ENCODE data around the gene SETBP1. TPM values are rescaled to one million over a fixed set of nuclear protein-coding genes. Genes with fewer than 3 reads are reported as not detected.

Gene SETBP1
- total RNA-seq, result 10 to 100 TPM; 77.9 to 79.6 TPM

DNA sequence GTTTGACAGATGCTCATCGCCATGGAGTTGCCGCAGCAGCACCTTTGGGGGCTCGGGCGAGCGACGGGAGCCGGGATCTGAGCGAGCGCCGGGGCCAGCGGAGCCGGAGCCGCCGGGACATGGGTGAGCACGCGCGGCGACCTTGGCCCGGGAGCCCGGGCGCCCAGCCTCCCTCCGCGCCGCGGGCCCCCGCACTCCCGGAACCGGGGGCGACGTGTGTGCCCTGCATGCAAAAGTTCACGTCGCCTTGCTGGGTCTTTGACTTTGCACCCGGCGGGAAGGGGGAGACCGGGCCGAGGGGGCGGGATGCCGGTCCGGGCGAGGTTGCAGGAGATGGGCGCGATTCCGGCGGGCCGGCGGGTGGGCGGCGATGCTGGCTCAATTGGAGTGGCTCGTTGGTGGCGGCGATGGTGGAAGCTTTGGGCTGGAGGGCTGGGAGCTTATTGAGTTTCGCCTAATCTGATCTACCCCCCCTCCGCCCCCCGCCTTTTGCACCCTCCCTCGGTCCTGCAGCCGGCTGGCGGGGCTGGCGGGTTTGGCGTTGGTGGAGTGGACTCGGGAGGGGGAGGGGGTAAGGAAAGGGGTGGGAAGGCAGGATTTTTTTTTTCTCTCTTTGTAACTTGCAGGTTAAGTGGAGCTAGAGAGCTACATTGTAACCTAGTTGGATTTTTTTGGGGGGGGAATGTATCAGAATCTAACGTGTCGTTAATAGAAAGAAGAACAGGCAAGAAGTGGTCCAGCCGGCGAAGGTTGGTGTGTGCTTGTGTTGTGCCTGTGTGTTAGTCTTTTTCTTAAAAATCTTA lies at the start of gene SETBP1:
Gene SETBP1, plus strand, starts transcription at position 616 of the 803 bp plus-strand sequence. CDS start 20,459 bp downstream, outside the sequence.
- no peaks in the 10 kb centered on the region for H3K9me3 Mint-ChIP-seq
- H3K27ac Mint-ChIP-seq, result no peak within 1 kb of the TSS
- H3K4me1 Mint-ChIP-seq (ENCODE audit: low read depth in 2 of 2), result peaks cover 13 to 15% of the 10 kb centered on the region in 2 donors
- H3K27me3 Mint-ChIP-seq, result no peaks in the 10 kb centered on the region
- DNase-seq (ENCODE audit: low spot score) (peak; percentile 87), ATAC-seq (peak; percentile 59 to 68)
- peaks cover 6% of the 10 kb centered on the region for H3K36me3 Mint-ChIP-seq
- H3K4me3 Mint-ChIP-seq, result no peak within 1 kb of the TSS

DNA sequence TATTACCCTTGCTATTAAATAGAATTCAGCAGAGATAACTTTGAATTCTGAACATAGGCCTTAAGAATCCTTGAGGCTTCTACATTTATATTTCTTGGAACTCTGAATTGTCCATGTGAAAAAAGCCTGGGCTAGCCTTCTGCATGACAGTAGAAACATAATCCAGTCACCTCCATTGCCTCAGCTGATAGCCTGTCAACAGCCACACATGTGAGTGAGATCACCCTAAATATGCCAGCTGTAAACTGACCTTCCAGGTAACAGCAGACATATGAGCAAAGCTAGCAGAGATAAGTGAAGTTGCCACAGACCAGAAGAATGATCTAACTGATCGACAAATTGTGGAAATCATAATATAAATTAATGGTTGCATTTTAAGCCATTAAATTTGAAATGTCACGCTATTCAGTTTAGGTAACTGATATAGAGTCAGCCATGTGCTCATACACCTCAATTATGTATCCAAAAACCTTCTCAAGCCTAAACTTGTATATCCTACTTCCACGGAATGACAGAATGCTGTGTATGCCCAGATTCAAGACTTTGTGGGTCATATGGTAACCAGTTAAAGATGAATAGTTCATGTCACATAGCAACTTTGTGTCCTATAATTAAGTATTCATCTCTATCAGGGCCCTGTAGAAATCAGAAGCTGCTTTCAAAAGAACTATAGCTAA lies 48.1 kb upstream of the SETBP1 start:
- H3K4me3 Mint-ChIP-seq, result no peak overlapping the region
- no peaks in the 10 kb centered on the region for H3K27me3 Mint-ChIP-seq
- peaks cover 5% of the 10 kb centered on the region for H3K9me3 Mint-ChIP-seq
- peaks cover 51 to 63% of the 10 kb centered on the region in 2 donors for H3K4me1 Mint-ChIP-seq (ENCODE audit: low read depth in 2 of 2)
- DNase-seq (ENCODE audit: low spot score) (no peak), ATAC-seq (no peak)
- H3K27ac Mint-ChIP-seq, result peak overlapping the region in 1 of 2 donors; percentile 72
- H3K36me3 Mint-ChIP-seq, result no peaks in the 10 kb centered on the region

DNA sequence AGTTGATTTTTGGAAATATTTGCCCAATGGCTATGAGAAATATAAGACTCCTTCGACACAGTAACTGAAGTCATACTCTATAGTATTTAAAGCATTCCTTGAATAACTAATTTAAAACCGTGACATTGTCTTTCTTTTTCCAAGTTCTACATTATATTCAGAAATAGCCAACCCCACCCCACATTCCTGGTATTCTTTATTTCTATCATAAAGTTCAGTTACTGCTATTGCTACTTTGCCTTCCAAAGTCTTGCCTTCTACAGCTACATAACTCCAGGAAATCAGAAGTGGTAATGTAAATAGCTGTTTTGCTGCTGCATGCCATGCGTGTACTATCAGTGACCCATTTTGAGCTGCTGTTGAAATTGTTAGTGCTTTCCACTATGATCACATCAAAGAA lies 45.1 kb upstream of the SETBP1 start:
- Mint-ChIP-seq H3K4me1 (ENCODE audit: low read depth in 2 of 2) (peaks cover 68 to 69% of the 10 kb centered on the region in 2 donors), H3K4me3 (peak overlapping the region; percentile 59), H3K27ac (peak overlapping the region; percentile 89 to 92), H3K9me3 (peaks cover 5% of the 10 kb centered on the region), H3K27me3 (no peaks in the 10 kb centered on the region), H3K36me3 (no peaks in the 10 kb centered on the region)
- no peak for DNase-seq (ENCODE audit: low spot score)
- ATAC-seq, result no peak

DNA sequence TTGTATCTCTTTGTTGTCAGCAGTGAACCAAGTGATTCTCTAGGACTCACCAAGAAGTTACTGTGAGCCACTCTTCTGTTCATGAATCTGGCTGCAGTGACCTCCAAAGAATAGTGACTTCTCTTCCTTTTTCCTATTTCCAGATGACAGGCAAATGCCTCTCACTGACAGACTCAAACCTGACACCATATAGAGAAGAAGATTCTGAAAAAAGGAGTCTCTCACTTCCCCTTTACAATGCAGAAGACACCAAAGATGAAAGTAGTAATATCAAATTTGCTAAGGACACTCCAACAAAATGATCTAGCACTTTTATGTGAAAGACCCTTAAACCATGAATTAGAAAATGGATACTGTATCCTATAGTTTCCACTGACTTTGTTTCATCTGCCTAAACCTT lies 44.4 kb upstream of the SETBP1 start:
- Mint-ChIP-seq H3K9me3 (peaks cover 2% of the 10 kb centered on the region), H3K4me3 (peak overlapping the region; percentile 59), H3K27ac (peak overlapping the region; percentile 89 to 92), H3K27me3 (no peaks in the 10 kb centered on the region), H3K36me3 (no peaks in the 10 kb centered on the region), H3K4me1 (ENCODE audit: low read depth in 2 of 2) (peaks cover 68 to 70% of the 10 kb centered on the region in 2 donors)
- no peak for DNase-seq (ENCODE audit: low spot score)
- ATAC-seq, result no peak

DNA sequence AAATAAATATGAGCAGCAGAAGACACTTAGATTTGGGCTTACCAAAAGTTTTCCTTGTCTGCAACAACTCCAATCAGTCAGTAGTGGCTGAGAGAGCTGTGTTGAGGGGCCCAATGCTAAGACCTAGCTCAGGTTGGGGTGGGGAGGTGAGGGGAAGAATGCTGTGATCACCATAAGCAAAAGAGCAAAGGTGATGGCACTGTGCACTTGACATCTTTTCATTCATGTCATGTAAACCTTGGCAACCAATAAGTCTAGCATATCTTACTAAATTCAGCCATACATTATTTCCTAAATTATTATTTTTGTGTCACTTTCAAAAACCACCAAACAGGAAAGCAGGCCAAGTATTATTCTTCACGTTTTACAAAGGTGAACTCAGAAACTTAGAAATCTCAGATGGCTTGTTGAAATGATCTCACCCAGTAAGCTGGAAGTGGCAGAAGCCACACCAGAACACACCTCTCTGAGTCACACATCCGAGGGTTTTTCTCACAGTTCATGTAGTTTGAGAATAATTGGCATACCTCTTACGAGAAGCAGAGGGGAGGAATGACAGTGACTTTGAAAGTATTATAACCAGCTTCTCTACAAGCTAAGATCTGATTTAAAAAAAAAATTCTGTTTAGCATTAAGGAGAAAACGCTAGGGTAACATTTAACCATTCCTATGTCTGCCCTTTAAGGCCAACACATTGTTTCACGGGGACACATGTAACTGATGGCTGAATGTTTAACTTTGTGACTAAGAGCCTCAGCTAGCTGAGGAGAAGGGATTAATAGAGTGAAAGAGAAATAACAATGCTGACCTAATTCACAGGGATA lies 43.3 kb upstream of the SETBP1 start:
- Mint-ChIP-seq H3K27ac (peak overlapping the region; percentile 89 to 92), H3K27me3 (no peaks in the 10 kb centered on the region), H3K4me1 (ENCODE audit: low read depth in 2 of 2) (peaks cover 72 to 73% of the 10 kb centered on the region in 2 donors), H3K36me3 (no peaks in the 10 kb centered on the region), H3K4me3 (peak overlapping the region; percentile 82), H3K9me3 (peaks cover 2% of the 10 kb centered on the region)
- peak; percentile 93 to 96 for ATAC-seq
- DNase-seq (ENCODE audit: low spot score), result peak; percentile 79

DNA sequence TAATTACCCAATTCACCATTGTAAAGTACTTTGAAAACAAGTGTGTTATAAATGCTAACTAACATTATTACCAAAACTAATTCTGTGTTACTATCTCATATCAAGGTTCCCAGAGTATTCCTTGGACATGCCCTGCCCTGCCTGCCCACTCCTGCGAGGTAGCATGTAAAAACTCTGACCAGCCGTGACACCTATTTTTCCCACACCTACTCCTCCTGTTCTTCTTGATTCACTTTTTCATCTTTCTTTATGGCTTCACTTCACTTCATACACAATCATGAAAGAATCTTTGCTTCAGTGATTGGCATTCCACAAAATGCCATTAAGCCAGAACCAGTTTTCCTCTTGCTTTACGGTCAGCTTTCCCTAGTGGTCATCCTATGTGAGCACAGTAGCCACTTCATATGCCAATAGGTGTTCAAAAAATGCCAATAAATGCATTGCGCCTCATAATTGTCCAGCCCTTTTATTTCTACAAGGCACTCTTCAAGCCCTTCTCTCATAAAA lies 42.6 kb upstream of the SETBP1 start:
- H3K27ac Mint-ChIP-seq, result peak overlapping the region; percentile 89 to 92
- no peak for DNase-seq (ENCODE audit: low spot score)
- no peaks in the 10 kb centered on the region for H3K27me3 Mint-ChIP-seq
- peaks cover 73 to 75% of the 10 kb centered on the region in 2 donors for H3K4me1 Mint-ChIP-seq (ENCODE audit: low read depth in 2 of 2)
- H3K9me3 Mint-ChIP-seq, result peaks cover 2% of the 10 kb centered on the region
- ATAC-seq, result no peak
- peak overlapping the region; percentile 82 for H3K4me3 Mint-ChIP-seq
- no peaks in the 10 kb centered on the region for H3K36me3 Mint-ChIP-seq

DNA sequence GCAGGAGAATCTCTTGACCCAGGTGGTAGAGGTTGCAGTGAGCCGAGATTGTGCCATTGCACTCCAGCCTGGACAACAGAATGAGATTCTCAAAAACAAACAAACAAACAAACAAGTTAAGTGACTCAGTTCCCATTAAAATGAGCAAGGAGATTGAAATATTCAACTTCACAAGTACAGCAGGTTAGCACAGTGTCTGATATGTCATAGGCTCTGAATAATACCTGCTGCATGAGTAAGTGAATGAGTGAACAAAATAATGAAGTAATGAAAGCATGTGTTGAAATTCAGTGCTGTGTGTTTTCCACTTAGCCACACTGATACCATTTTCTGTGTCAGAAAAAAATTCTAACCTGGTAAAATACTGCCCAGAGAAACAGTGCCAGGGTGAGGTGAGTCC lies 41.9 kb upstream of the SETBP1 start:
- H3K4me1 Mint-ChIP-seq (ENCODE audit: low read depth in 2 of 2), result peaks cover 70 to 73% of the 10 kb centered on the region in 2 donors
- H3K27me3 Mint-ChIP-seq, result no peaks in the 10 kb centered on the region
- H3K9me3 Mint-ChIP-seq, result peaks cover 2% of the 10 kb centered on the region
- no peak for ATAC-seq
- H3K4me3 Mint-ChIP-seq, result peak overlapping the region; percentile 21
- H3K36me3 Mint-ChIP-seq, result no peaks in the 10 kb centered on the region
- DNase-seq (ENCODE audit: low spot score), result no peak
- H3K27ac Mint-ChIP-seq, result peak overlapping the region; percentile 89 to 92

DNA sequence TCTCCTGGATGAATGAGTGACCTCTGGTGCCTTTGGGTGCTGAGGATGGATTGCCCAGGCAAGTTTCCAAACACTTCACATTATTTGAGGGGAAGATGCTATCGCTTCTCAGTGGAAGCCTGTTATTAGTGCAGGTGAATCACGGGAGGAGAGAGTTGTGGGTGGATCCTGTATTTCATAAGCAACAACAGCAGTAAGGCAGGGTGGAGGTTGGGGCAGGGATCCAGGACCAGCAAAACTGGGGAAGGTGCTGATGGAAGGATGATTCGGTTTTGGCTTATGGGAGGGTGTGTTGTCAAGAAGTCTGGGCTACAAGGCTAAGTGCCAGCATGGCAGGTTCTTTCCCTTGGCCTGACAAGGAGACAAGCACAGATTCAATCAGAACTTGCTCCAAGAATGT lies 37.7 kb upstream of the SETBP1 start:
- no peaks in the 10 kb centered on the region for H3K36me3 Mint-ChIP-seq
- peak overlapping the region in 1 of 2 donors; percentile 53 for H3K27ac Mint-ChIP-seq
- H3K27me3 Mint-ChIP-seq, result peaks cover 0 to 2% of the 10 kb centered on the region in 2 donors
- peaks cover 2% of the 10 kb centered on the region for H3K9me3 Mint-ChIP-seq
- DNase-seq (ENCODE audit: low spot score) (no peak), ATAC-seq (no peak)
- H3K4me1 Mint-ChIP-seq (ENCODE audit: low read depth in 2 of 2), result peaks cover 37 to 38% of the 10 kb centered on the region in 2 donors
- H3K4me3 Mint-ChIP-seq, result no peak overlapping the region

DNA sequence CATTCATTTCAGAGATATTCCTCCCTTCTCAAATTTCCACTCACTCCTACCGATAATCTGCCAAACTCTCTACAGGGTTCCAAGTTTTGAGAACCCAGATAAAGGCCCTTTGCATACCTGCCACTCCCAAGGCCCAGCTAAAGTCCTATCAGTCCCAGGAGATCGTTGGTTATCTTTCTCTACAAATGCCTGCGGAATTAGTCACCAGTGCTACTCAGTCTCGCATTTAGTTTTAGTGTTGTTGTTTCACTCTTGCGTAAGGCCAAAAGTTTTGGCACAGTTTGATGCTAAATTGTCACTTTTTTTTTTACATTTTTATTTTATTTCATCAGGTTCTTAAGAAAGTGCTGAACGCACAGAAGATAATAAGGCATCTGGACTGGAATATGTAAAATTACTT lies 29.2 kb upstream of the SETBP1 start:
- no peaks in the 10 kb centered on the region for H3K4me1 Mint-ChIP-seq (ENCODE audit: low read depth in 2 of 2)
- no peak overlapping the region for H3K4me3 Mint-ChIP-seq
- peak overlapping the region in 1 of 2 donors; percentile 30 for H3K27ac Mint-ChIP-seq
- DNase-seq (ENCODE audit: low spot score) (no peak), ATAC-seq (no peak)
- no peaks in the 10 kb centered on the region for H3K36me3 Mint-ChIP-seq
- H3K27me3 Mint-ChIP-seq, result no peaks in the 10 kb centered on the region
- H3K9me3 Mint-ChIP-seq, result no peaks in the 10 kb centered on the region

DNA sequence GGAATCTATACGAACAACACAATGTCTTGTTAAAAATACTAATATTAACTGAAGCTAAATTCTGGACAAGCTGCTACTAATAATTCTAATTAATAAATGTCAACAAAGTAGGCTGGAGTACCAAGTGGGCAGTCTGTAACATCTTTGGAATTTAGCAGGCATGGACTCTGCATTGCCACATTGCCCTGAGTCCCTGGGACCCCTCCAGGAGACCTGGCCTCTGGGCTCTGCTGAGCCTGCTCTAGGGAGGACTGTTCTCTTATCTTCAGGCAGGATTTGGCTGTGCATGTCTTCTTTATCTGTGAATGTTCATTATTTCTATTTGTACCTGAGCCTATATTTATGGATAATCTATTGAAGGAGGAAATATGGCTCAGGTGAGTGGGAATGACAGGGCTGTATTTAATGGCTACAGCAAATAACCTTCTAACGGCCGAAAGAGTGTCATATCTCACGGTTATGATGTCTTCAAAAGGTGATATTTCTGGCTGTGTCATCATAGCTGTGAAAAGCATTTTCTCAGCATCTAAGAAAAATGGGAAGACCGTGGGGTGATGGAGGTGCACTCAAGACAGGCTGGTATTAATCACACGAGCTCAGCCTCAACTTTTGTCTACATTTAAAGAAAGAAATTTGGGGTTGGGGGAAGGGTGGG lies 28.6 kb upstream of the SETBP1 start:
- no peaks in the 10 kb centered on the region for H3K9me3 Mint-ChIP-seq
- H3K4me1 Mint-ChIP-seq (ENCODE audit: low read depth in 2 of 2), result no peaks in the 10 kb centered on the region
- no peak for DNase-seq (ENCODE audit: low spot score)
- no peak overlapping the region for H3K4me3 Mint-ChIP-seq
- H3K27me3 Mint-ChIP-seq, result no peaks in the 10 kb centered on the region
- no peaks in the 10 kb centered on the region for H3K36me3 Mint-ChIP-seq
- no peak overlapping the region for H3K27ac Mint-ChIP-seq
- ATAC-seq, result no peak

DNA sequence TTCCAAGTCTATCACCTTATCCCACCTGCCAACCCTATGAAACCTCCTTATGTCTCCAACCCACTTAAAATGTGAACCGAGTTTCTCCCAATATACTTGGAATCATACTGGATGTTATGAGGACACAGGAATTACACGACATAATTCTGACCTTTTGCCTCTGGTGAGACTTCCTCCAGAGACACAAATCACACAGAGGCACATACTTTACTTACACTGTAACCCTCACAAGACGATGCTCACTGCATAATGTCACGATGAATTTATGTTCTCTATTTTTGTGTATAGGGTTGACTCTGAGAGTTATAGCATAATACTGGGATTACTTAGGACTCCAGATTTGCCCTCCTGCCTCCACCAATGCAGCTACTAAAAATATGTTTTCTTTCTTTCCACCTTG lies 28.0 kb upstream of the SETBP1 start:
- no peaks in the 10 kb centered on the region for H3K9me3 Mint-ChIP-seq
- ATAC-seq, result no peak
- no peak for DNase-seq (ENCODE audit: low spot score)
- H3K27me3 Mint-ChIP-seq, result no peaks in the 10 kb centered on the region
- H3K27ac Mint-ChIP-seq, result no peak overlapping the region
- no peak overlapping the region for H3K4me3 Mint-ChIP-seq
- no peaks in the 10 kb centered on the region for H3K4me1 Mint-ChIP-seq (ENCODE audit: low read depth in 2 of 2)
- H3K36me3 Mint-ChIP-seq, result no peaks in the 10 kb centered on the region

DNA sequence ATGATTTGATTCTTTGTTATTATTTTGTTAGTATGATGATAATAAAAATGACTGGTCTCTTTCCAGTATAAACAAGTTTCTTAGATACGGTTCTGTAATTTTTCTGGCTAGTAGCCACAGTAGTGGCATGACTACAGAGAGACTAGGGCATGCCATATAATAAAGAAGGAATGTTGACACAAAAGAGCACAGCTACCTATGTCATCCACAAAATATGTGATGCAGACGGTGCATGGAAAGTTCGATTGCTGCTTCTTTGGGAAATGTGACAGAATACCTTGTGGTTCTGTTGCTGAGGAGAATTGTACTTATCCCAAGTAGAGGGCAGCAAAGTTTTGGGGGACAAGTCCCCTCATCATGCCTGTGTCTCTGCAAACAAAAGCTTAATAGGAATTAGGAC lies 26.1 kb upstream of the SETBP1 start:
- ATAC-seq (no peak), DNase-seq (ENCODE audit: low spot score) (no peak)
- H3K4me3 Mint-ChIP-seq, result no peak overlapping the region
- H3K4me1 Mint-ChIP-seq (ENCODE audit: low read depth in 2 of 2), result no peaks in the 10 kb centered on the region
- H3K27me3 Mint-ChIP-seq, result no peaks in the 10 kb centered on the region
- no peak overlapping the region for H3K27ac Mint-ChIP-seq
- H3K36me3 Mint-ChIP-seq, result no peaks in the 10 kb centered on the region
- H3K9me3 Mint-ChIP-seq, result no peaks in the 10 kb centered on the region

DNA sequence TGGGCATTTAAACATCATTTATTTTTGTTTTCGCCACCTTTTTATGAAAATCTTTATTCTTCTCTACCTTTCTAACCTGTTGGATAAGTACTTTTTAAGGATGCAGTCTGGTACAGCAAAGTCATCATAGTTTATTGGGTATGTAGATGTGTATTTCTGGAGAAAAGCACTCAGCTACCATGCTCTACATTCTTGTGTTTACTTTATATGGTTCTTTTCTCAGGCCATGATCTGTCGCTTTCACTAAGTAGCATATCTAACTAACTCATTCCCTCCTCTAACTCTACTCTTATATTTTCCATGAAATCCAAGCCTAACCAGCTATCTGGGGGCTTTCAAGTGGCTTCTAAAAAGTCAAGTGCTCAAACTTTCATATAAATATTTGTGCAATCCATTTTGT lies 25.3 kb upstream of the SETBP1 start:
- Mint-ChIP-seq H3K9me3 (no peaks in the 10 kb centered on the region), H3K27ac (no peak overlapping the region), H3K4me3 (no peak overlapping the region), H3K36me3 (no peaks in the 10 kb centered on the region), H3K4me1 (ENCODE audit: low read depth in 2 of 2) (peaks cover 0 to 3% of the 10 kb centered on the region in 2 donors), H3K27me3 (no peaks in the 10 kb centered on the region)
- no peak for DNase-seq (ENCODE audit: low spot score)
- no peak for ATAC-seq

All from natural killer cell treated with Interleukin-12 subunit alpha and Interleukin-12 subunit beta and Interleukin-15 and Interleukin-18, amount 100 ng/mL, for 72 hours (primary cell).